ENCODE results near the gene FBXO10. TPM values are rescaled to one million over a fixed set of nuclear protein-coding genes. Genes with fewer than 3 reads are reported as not detected.

Gene FBXO10
- total RNA-seq, 1 donor from 2014 or later, result 2.9 TPM

- no peak for DNase-seq (ENCODE audit: low read depth)
- peak overlapping the region; percentile 89 for H3K4me3 ChIP-seq (ENCODE audit: low read depth, low read length)
- no peak for TF ChIP-seq CTCF (conservative IDR thresholded peaks at IDR 0.05; ENCODE audit: low read depth, low read length)
These were observed 1.2 kb downstream of the FBXO10 start for GRCh38 chr9:37575001-37575400.

GRCh38 chr9:37574241-37574721 is 1.9 kb downstream of the FBXO10 start:
- H3K4me3 ChIP-seq (ENCODE audit: low read depth, low read length), result no peak overlapping the region

GRCh38 chr9:37571282-37571681 is 4.9 kb downstream of the FBXO10 start:
- DNase-seq (ENCODE audit: low read depth), result no peak
- H3K4me3 ChIP-seq (ENCODE audit: low read depth, low read length), result no peak overlapping the region
- TF ChIP-seq CTCF (conservative IDR thresholded peaks at IDR 0.05; ENCODE audit: low read depth, low read length), result no peak

More at GRCh38 chr9:37574241-37574721, 1.9 kb downstream of the FBXO10 start:
- no peak for DNase-seq (ENCODE audit: low read depth)
- no peak for TF ChIP-seq CTCF (conservative IDR thresholded peaks at IDR 0.05; ENCODE audit: low read depth, low read length)

- no peak overlapping the region for H3K4me3 ChIP-seq (ENCODE audit: low read depth, low read length)
- no peak for TF ChIP-seq CTCF (conservative IDR thresholded peaks at IDR 0.05; ENCODE audit: low read depth, low read length)
- DNase-seq (ENCODE audit: low read depth), result no peak
These were observed 9.5 kb downstream of the FBXO10 start for GRCh38 chr9:37566716-37567115.

GRCh38 chr9:37565661-37566618 is 10.2 kb downstream of the FBXO10 start:
- no peak for TF ChIP-seq CTCF (conservative IDR thresholded peaks at IDR 0.05; ENCODE audit: low read depth, low read length)
- DNase-seq (ENCODE audit: low read depth), result no peak

GRCh38 chr9:37564916-37565315 is 11.3 kb downstream of the FBXO10 start:
- no peak for DNase-seq (ENCODE audit: low read depth)
- no peak for TF ChIP-seq CTCF (conservative IDR thresholded peaks at IDR 0.05; ENCODE audit: low read depth, low read length)

More at GRCh38 chr9:37565661-37566618, 10.2 kb downstream of the FBXO10 start:
- no peak overlapping the region for H3K4me3 ChIP-seq (ENCODE audit: low read depth, low read length)

More at GRCh38 chr9:37564916-37565315, 11.3 kb downstream of the FBXO10 start:
- no peak overlapping the region for H3K4me3 ChIP-seq (ENCODE audit: low read depth, low read length)
